HG03575 (cell line): ENCODE results near the gene PCBD2.
"Not testable (repeated sequence)": the region's sequence is repeated elsewhere in the genome, so short reads cannot be mapped to it uniquely, and the experiment has no call there.

ENCODE experiments used
- ATAC-seq: cut with Tn5 transposase; IDR thresholded peaks from one replicate; pipeline ENCODE4 v1.9.1; 2021; ENCODE audit not compliant: unreplicated experiment, insufficient number of reproducible peaks, low FRiP score; ENCODE audit errors: extremely low read depth

Gene PCBD2

GRCh38 chr5:134992148-134992547 lies 87.2 kb downstream of the PCBD2 start:
- ATAC-seq: no peak

GRCh38 chr5:134993161-134993560 lies 88.2 kb downstream of the PCBD2 start:
- ATAC-seq: no peak

GRCh38 chr5:134994560-134995156 lies 89.7 kb downstream of the PCBD2 start:
- no peak for ATAC-seq

- no peak for ATAC-seq
Measured at GRCh38 chr5:134995850-134996402, 91.0 kb downstream of the PCBD2 start.

GRCh38 chr5:134997015-134997414 lies 92.1 kb downstream of the PCBD2 start:
- no peak for ATAC-seq

DNA sequence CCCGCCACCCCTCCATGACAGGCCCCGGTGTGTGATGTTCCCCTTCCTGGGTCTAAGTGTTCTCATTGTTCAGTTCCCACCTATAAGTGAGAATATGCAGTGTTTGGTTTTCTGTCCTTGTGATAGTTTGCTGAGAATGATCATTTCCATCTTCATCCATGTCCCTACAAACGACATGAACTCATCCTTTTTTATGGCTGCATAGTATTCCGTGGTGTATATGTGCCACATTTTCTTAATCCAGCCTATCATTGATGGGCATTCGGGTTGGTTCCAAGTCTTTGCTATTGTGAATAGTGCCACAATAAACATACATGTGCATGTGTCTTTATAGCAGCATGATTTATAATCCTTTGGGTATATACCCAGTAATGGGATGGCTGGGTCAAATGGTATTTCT lies 93.1 kb downstream of the PCBD2 start:
- ATAC-seq: not testable (repeated sequence)

DNA sequence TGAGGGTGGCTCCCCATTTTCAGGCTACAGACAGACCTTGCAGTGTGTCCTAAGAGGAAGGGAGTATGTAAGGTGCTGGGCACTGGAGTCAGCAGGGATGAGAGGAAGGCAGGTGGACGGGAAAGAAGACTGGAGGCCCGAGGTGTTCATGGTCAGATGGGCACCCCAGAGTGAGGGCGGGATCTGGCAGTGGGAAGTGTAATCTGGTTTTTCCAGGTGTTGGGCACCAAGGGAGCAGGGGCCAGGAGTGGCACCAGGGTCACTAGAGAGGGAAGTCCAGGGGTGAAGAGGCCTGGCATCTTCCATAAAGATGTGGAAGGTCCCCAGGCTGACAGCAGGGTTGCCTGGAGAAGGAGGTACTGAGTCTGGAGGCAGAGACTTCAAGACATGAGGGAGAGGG lies 99.4 kb downstream of the PCBD2 start:
- no peak for ATAC-seq

- ATAC-seq: no peak
Measured at GRCh38 chr5:135005076-135005475, 100.1 kb downstream of the PCBD2 start.

GRCh38 chr5:135007305-135007704 lies 102.4 kb downstream of the PCBD2 start:
- no peak for ATAC-seq

DNA sequence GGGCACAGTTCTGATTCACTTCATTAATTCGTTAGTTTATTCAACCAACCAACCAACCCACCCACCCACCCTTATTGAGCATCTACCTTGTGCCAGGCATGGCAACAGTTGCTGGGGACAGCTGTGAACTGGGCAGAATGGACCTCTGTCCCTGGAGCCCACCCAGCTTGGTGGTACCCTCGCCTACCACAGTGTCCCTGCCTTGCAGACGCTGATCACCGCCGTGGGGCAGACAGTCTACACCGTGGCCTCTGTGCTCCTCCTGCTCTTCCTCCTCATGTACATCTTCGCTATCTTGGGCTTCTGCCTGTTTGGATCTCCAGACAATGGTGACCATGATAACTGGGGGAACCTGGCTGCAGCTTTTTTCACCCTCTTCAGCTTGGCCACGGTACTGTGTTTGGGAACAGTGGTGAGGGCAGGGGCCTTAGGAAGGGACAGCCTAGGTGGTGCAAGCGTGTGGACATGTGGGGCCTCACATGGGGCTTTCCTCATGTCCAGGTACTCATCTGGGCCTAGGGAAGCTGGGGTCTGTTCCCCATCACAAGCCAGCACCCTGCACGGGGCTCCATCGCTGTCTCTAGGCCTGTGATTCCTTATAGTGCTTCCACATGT lies 102.9 kb downstream of the PCBD2 start:
- ATAC-seq: no peak

DNA sequence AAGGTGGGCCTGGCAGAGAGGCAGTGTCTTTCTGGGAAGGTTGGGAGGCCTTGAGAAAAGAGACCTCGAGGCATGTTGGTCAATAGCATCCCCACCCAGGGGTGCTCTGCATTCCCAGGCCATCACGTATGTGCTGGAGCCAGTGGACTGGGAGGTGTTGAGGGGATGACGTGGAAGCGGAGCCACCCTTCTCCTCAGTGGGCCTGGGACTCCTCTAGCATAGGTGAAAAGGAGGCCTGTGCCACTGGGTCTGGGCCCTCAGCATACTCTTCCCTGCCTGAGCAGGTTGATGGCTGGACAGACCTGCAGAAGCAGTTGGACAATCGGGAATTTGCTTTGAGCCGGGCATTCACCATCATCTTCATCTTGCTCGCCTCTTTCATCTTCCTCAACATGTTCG lies 103.6 kb downstream of the PCBD2 start:
- no peak for ATAC-seq

DNA sequence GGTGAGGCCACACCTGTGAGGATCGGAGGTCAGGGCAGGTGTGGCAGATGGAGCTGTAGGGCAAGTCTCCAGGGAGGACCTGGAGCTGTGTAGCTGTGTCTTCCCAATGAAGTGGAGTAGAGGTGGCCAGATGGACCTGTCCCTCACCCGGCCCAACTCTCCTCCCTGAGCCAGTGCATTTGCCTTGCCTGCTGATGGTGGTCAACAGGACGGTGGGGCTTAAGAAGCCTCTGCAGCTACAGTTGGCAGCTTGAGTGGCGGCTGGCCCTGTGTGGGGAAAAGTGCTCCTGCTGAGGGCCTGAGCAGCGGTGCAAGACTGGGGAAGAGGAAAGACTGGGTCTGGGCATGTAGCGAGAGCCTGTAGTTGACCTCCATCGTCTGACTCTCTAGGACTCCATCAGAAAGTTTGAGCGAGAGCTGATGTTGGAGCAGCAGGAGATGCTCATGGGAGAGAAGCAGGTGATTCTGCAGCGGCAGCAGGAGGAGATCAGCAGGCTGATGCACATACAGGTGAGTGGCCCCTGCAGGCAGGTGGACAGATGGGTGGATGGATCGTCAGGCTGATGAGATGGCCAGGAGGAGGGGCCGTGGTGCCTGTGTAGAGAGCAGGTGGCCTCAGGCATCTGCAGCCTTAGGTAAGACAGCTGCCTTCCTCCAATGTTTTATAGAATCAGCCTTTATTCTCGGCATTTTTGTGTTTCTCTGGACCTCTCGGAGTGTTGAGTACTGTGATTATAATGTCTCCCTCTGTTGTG lies 104.2 kb downstream of the PCBD2 start:
- ATAC-seq: no peak

DNA sequence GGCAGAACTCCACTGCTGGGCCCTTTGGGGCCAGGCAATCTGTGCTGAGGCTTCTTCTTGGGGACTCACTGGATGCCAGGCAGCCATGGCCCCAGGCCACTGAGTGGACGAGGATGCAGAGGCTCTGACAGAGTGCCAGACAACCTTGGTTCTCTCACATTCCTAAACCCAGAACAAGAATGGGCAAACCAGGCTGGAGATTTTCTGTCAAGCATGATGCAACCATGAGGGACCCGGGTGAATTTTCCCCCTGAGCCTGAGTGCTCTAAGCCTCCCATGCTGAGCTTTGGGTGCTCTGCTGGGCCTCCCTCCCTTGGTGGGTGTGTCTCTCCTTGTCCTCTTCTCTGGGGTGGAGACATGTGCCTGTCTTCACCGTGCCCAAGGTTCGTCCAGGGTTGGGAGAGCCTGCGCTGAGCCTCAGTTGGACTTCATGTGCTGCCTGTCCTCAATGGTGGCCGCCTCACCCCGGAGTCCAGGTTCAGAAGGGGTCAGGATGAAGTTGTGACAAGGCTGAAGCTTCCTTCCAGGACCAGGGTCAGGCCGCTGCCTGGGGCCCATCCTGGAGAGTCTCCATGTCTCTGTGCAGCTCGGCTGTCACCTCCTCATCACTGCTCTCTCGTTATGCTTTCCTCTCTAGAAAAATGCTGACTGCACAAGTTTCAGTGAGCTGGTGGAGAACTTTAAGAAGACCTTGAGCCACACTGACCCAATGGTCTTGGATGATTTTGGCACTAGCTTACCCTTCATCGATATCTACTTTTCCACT lies 105.0 kb downstream of the PCBD2 start:
- ATAC-seq: no peak

DNA sequence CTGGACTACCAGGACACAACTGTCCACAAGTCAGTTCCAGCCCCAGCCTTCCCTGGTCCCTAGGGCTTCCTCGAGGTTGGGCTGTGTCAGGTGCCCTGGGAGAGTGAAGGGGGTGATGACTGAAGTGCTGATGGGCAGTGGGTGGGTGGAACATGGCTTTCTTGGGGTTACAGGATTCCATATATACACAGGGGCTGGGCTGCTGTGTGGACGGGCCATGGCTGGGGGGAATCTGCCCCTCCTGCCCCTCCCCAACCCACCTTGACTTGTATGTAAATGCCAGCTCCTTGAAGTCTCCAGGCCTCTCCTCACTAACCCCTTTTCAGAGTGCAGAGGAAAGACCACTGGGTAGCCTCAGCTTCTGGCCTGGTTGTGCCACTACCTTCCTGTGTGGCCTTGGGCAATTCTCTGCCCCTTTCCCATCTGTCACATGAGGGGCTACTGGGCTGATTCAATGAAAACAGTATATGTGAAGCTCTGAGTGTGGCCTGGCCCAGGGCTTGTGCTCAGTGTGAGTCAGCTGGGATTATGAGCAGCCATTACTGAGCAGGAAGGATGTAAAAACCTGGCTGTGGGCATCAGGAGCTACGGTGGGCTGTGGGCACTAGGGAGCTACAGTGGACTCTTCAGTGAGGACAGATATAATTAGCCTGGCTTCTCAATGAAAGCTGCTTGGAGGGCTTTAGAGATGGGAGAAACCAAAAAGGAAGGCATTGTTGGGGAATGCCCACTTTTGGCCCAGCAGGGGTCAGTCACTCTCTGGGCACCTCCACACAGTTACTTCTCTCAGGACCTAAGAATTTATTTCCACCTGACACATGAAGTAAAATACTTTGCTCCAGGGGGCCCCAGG lies 105.8 kb downstream of the PCBD2 start:
- ATAC-seq: no peak

GRCh38 chr5:135011355-135012032 lies 106.6 kb downstream of the PCBD2 start:
- ATAC-seq: no peak

DNA sequence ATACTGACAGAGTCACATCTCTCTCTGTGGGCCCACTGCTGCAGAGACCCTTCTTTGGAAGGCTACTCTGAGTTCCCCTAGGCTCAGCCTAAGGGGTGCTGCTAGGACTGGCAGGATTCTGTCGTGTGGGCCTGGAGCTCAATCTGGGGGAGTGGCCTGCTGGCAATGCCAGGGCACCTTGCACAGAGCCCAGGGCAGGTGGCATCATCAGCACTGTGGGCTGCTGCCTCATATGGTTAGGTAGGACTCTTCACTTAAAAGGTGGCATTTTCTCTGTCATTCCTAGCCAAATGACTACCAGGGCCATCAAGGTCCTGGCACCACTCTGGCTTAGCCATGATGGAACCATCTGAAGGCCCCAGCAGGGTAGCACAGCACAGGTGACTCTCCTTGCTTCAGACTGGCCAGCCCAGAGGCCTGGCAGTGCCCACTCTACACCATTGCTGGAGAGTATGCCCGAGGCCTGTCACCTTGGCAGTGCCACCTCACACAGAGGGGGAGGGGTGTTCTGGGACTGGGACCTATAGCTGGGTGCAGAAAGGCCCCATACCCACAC lies 107.2 kb downstream of the PCBD2 start:
- ATAC-seq: no peak
